Measurements from ENCODE around the gene BEX1.
"Not testable (repeated sequence)": the region's sequence is repeated elsewhere in the genome, so short reads cannot be mapped to it uniquely, and the experiment has no call there.

DNA sequence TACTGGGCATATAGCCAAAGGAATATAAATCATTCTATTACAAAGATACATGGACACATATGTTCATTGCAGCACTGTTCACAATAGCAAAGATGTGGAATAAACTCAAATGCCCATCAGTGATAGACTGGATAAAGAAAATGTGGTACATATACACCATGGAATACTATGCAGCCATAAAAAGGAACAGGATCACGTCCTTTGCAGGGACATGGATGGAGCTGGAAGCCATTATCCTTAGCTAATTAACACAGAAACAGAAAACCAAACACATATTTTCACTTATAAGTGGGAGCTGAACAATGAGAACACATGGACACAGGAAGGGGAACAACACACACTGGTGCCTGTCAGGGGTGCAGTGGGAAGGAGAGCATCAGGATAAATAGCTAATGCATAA, 30.6 kb downstream of the BEX1 start:
- TF ChIP-seq POLR2AphosphoS5, TAF1, POLR2A, SPI1, POU2F2 (IDR thresholded peaks at IDR 0.05; ENCODE audit: low read depth, low read length): not testable (repeated sequence)

Data from GM12891 (cell line).